ENCODE measurements around the gene RIN1. TPM values are rescaled to one million over a fixed set of nuclear protein-coding genes. Genes with fewer than 3 reads are reported as not detected.

The RIN1 gene
- total RNA-seq, 4 donors from 2014 or later: 1.8 to 26.6 (median 8.6) TPM

DNA sequence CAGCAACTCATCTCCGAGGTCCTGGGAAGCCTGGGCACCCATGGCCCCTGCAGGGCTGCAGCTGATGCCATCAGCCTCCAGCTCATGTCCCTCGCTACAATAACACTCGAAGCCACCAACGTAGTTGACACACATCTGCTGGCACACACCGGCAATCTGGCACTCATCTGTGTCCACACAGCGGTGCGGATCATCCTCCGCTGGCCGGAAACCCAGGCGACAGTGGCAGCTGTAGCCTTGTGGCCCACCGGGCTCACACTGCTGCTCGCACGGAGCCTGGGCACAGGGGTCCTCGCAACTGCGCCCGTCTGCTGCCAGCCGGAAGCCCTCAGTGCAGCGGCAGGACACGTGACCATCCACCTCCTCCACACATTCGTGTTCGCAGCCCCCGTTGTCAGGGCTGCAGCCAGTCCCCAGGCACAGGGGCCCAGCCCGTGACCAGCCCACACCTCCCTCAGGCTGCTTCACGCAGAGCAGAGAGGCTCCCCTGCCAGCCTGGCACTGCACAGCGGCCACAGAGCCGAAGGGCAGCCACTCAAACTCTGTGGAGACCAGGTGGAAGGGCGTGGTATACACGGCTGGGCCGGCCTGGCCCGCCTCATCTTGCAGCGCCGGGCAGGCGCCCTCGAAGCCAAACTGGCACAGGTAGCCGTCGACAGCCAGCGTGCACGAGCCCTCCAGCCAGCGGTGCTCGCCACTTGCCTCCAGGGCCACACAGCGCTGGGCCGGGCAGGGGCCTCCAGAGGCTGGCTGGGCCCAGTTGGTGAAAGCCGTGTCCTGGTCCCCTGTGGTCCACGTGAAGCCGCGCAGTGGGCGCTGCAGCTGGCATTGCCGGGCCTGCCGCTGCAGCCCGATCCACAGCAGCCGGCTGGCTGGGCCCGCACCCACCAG lies 20.1 kb downstream of the RIN1 start:
- no peaks in the 10 kb centered on the region for H3K36me3 ChIP-seq
- H3K4me1 ChIP-seq: peaks cover 0 to 16% of the 10 kb centered on the region in 2 donors
- peak overlapping the region; percentile 86 to 93 for H3K27ac ChIP-seq
- intact Hi-C loops (cut with DNase I; ENCODE audit: low total_unique reads): no loop called here
- peak overlapping the region; percentile 24 to 48 for H3K4me3 ChIP-seq
- no peaks in the 10 kb centered on the region for H3K27me3 ChIP-seq
- DNase-seq: peak in 1 of 2 donors; percentile 38
- no peaks in the 10 kb centered on the region for H3K9me3 ChIP-seq
- TF ChIP-seq, protein P1, sequence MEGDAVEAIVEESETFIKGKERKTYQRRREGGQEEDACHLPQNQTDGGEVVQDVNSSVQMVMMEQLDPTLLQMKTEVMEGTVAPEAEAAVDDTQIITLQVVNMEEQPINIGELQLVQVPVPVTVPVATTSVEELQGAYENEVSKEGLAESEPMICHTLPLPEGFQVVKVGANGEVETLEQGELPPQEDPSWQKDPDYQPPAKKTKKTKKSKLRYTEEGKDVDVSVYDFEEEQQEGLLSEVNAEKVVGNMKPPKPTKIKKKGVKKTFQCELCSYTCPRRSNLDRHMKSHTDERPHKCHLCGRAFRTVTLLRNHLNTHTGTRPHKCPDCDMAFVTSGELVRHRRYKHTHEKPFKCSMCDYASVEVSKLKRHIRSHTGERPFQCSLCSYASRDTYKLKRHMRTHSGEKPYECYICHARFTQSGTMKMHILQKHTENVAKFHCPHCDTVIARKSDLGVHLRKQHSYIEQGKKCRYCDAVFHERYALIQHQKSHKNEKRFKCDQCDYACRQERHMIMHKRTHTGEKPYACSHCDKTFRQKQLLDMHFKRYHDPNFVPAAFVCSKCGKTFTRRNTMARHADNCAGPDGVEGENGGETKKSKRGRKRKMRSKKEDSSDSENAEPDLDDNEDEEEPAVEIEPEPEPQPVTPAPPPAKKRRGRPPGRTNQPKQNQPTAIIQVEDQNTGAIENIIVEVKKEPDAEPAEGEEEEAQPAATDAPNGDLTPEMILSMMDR (IDR thresholded peaks at IDR 0.05): no peak
- no peak for TF ChIP-seq POLR2A (IDR thresholded peaks at IDR 0.05)

DNA sequence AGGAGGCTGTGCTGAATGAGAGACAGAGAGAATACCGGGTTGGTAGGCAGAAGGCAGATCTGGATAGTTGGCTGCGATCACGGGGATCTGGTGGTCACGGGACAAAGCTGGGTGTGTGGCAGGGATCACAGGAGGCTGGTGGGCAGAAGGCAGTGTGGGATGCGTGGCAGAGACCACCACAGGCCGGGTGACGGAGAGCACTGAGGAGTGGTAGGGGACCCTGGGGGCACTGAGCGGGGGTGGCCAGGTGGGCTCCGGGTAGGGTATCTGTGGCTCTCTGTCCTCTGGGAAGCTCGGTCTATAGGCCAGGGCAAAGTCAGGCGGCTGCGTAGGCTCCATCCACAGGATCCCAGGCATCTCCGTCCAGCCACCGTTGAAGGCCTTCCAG lies 20.7 kb downstream of the RIN1 start:
- H3K4me3 ChIP-seq: peak overlapping the region in 1 of 2 donors; percentile 48
- H3K27ac ChIP-seq: peak overlapping the region; percentile 86 to 93
- intact Hi-C loops (cut with DNase I; ENCODE audit: low total_unique reads): no loop called here
- H3K36me3 ChIP-seq: no peaks in the 10 kb centered on the region
- no peaks in the 10 kb centered on the region for H3K9me3 ChIP-seq
- TF ChIP-seq, protein P1 (IDR thresholded peaks at IDR 0.05): no peak
- no peak for TF ChIP-seq POLR2A (IDR thresholded peaks at IDR 0.05)
- H3K27me3 ChIP-seq: no peaks in the 10 kb centered on the region
- DNase-seq: no peak
- H3K4me1 ChIP-seq: peaks cover 0 to 16% of the 10 kb centered on the region in 2 donors

- TF ChIP-seq POLR2A (IDR thresholded peaks at IDR 0.05): no peak
- TF ChIP-seq, protein P1 (IDR thresholded peaks at IDR 0.05): no peak
- H3K9me3 ChIP-seq: no peaks in the 10 kb centered on the region
- no peaks in the 10 kb centered on the region for H3K27me3 ChIP-seq
- intact Hi-C loops (cut with DNase I; ENCODE audit: low total_unique reads): no loop called here
- H3K4me3 ChIP-seq: peak overlapping the region in 1 of 2 donors; percentile 45
- H3K4me1 ChIP-seq: peaks cover 0 to 16% of the 10 kb centered on the region in 2 donors
- DNase-seq: no peak
- peak overlapping the region; percentile 86 to 93 for H3K27ac ChIP-seq
- H3K36me3 ChIP-seq: no peaks in the 10 kb centered on the region
These were observed 21.4 kb downstream of the RIN1 start for GRCh38 chr11:66314561-66315497.

- Histone ChIP-seq H3K9me3 (no peaks in the 10 kb centered on the region), H3K27me3 (no peaks in the 10 kb centered on the region), H3K27ac (peak overlapping the region; percentile 86 to 93), H3K4me3 (peak overlapping the region; percentile 43 to 45), H3K4me1 (peaks cover 0 to 16% of the 10 kb centered on the region in 2 donors), H3K36me3 (no peaks in the 10 kb centered on the region)
- intact Hi-C loops (cut with DNase I; ENCODE audit: low total_unique reads): no loop called here
- TF ChIP-seq POLR2A (IDR thresholded peaks at IDR 0.05): no peak
- TF ChIP-seq, protein P1 (IDR thresholded peaks at IDR 0.05): no peak
- no peak for DNase-seq
These were observed 22.1 kb downstream of the RIN1 start for GRCh38 chr11:66314186-66314501.

Measured in uterus (tissue), 4 donors.